ENCODE results near the gene LMNTD1. TPM values are rescaled to one million over a fixed set of nuclear protein-coding genes. Genes with fewer than 3 reads are reported as not detected.

Gene LMNTD1
- total RNA-seq, 1 experiment from 2014 or later, result not detected

- CTCF ChIA-PET, result no interaction called here
- no peak overlapping the region for H3K27ac ChIP-seq
- no peaks in the 10 kb centered on the region for H3K27me3 ChIP-seq (ENCODE audit: insufficient read depth, low read depth)
- H4K20me1 ChIP-seq (ENCODE audit: insufficient read depth), result no peaks in the 10 kb centered on the region
- no peak overlapping the region for H3K4me3 ChIP-seq
- no peaks in the 10 kb centered on the region for H3K4me1 ChIP-seq (replicated peaks; ENCODE audit: insufficient read depth)
- H2AFZ ChIP-seq, result no peak overlapping the region
- H3K9me2 ChIP-seq (ENCODE audit: insufficient read depth), result no peaks in the 10 kb centered on the region
- H3K36me3 ChIP-seq (ENCODE audit: low read depth), result no peaks in the 10 kb centered on the region
- no peak for TF ChIP-seq EZH2 (IDR thresholded peaks at IDR 0.05; ENCODE audit: low read depth)
- TF ChIP-seq, protein P1, sequence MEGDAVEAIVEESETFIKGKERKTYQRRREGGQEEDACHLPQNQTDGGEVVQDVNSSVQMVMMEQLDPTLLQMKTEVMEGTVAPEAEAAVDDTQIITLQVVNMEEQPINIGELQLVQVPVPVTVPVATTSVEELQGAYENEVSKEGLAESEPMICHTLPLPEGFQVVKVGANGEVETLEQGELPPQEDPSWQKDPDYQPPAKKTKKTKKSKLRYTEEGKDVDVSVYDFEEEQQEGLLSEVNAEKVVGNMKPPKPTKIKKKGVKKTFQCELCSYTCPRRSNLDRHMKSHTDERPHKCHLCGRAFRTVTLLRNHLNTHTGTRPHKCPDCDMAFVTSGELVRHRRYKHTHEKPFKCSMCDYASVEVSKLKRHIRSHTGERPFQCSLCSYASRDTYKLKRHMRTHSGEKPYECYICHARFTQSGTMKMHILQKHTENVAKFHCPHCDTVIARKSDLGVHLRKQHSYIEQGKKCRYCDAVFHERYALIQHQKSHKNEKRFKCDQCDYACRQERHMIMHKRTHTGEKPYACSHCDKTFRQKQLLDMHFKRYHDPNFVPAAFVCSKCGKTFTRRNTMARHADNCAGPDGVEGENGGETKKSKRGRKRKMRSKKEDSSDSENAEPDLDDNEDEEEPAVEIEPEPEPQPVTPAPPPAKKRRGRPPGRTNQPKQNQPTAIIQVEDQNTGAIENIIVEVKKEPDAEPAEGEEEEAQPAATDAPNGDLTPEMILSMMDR (conservative IDR thresholded peaks at IDR 0.05), result no peak
- no peak overlapping the region for H3K4me2 ChIP-seq
- BruUV-seq (replicated peaks), result no TSS peak
- DNase-seq, result no peak
- H3F3A ChIP-seq (ENCODE audit: insufficient read depth, low read depth), result no peaks in the 10 kb centered on the region; the same call in 1 of the 2 replicates
- no peaks in the 10 kb centered on the region for H3K9me3 ChIP-seq (ENCODE audit: insufficient read depth, low read depth)
- POLR2A ChIA-PET (ENCODE audit: unreplicated experiment), result no interaction called here
- no peaks in the 10 kb centered on the region for H3K79me2 ChIP-seq (ENCODE audit: low read depth)
- intact Hi-C loops (cut with micrococcal nuclease; ENCODE audit: unreplicated experiment), result no loop called here
These were observed 5.5 kb upstream of the LMNTD1 start for GRCh38 chr12:25558586-25558985.

- ChIA-PET POLR2A (ENCODE audit: unreplicated experiment) (no interaction called here), CTCF (no interaction called here)
- intact Hi-C loops (cut with micrococcal nuclease; ENCODE audit: unreplicated experiment), result loop anchor here (2.0 kb wide), 1 partner anchor 121 kb away; no protein-coding TSS in a partner anchor
- Histone ChIP-seq H3K4me3 (no peak overlapping the region), H4K20me1 (ENCODE audit: insufficient read depth) (no peaks in the 10 kb centered on the region), H3K9me2 (ENCODE audit: insufficient read depth) (no peaks in the 10 kb centered on the region), H3F3A (ENCODE audit: insufficient read depth, low read depth) (no peaks in the 10 kb centered on the region; the same call in 1 of the 2 replicates), H3K79me2 (ENCODE audit: low read depth) (no peaks in the 10 kb centered on the region), H3K4me2 (no peak overlapping the region), H3K27ac (no peak overlapping the region), H3K27me3 (ENCODE audit: insufficient read depth, low read depth) (no peaks in the 10 kb centered on the region), H2AFZ (no peak overlapping the region), H3K36me3 (ENCODE audit: low read depth) (no peaks in the 10 kb centered on the region), H3K9me3 (ENCODE audit: insufficient read depth, low read depth) (no peaks in the 10 kb centered on the region), H3K4me1 (replicated peaks; ENCODE audit: insufficient read depth) (no peaks in the 10 kb centered on the region)
- TF ChIP-seq, protein P1 (conservative IDR thresholded peaks at IDR 0.05), result peak; percentile 78
- no peak for TF ChIP-seq EZH2 (IDR thresholded peaks at IDR 0.05; ENCODE audit: low read depth)
- BruUV-seq (replicated peaks), result no TSS peak
- no peak for DNase-seq
These were observed 4.8 kb upstream of the LMNTD1 start for GRCh38 chr12:25557830-25558436.

DNA sequence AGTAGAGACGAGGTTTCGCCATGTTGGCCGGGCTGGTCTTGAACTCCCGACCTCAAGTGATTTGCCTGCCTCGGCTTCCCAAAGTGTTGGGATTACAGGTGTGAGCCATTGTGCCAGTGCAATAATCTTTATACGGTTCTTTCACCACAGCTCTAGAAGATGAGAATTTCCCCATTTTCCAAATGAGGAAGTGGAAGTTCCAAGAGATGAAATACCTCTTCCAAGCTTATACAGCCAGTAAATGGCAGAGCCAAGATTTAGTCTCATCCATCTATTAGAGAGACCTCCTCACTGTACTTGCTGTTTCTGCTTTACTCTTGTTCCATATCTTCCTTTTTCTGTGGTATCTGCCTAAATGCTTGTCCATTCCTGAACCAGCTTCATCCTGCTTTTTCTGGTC lies 3.1 kb upstream of the LMNTD1 start:
- Histone ChIP-seq H3K36me3 (ENCODE audit: low read depth) (no peaks in the 10 kb centered on the region), H3K4me2 (no peak overlapping the region), H3K9me3 (ENCODE audit: insufficient read depth, low read depth) (no peaks in the 10 kb centered on the region), H2AFZ (no peak overlapping the region), H3F3A (ENCODE audit: insufficient read depth, low read depth) (no peaks in the 10 kb centered on the region; the same call in 1 of the 2 replicates), H3K9me2 (ENCODE audit: insufficient read depth) (no peaks in the 10 kb centered on the region), H3K79me2 (ENCODE audit: low read depth) (no peaks in the 10 kb centered on the region), H3K27me3 (ENCODE audit: insufficient read depth, low read depth) (no peaks in the 10 kb centered on the region), H3K4me1 (replicated peaks; ENCODE audit: insufficient read depth) (no peaks in the 10 kb centered on the region), H4K20me1 (ENCODE audit: insufficient read depth) (no peaks in the 10 kb centered on the region), H3K4me3 (no peak overlapping the region), H3K27ac (no peak overlapping the region)
- ChIA-PET CTCF (no interaction called here), POLR2A (ENCODE audit: unreplicated experiment) (no interaction called here)
- no TSS peak for BruUV-seq (replicated peaks)
- intact Hi-C loops (cut with micrococcal nuclease; ENCODE audit: unreplicated experiment), result loop anchor here (2.0 kb wide), 1 partner anchor 119 kb away; no protein-coding TSS in a partner anchor
- DNase-seq, result no peak
- TF ChIP-seq, protein P1 (conservative IDR thresholded peaks at IDR 0.05), result no peak
- no peak for TF ChIP-seq EZH2 (IDR thresholded peaks at IDR 0.05; ENCODE audit: low read depth)

Measured in PC-9 (cell line).